ENCODE results near the gene RCSD1. TPM values are rescaled to one million over a fixed set of nuclear protein-coding genes. Genes with fewer than 3 reads are reported as not detected.
"Not testable (repeated sequence)": the region's sequence is repeated elsewhere in the genome, so short reads cannot be mapped to it uniquely, and the experiment has no call there.

Gene RCSD1
- total RNA-seq, 1 donor: 64.1 TPM

DNA sequence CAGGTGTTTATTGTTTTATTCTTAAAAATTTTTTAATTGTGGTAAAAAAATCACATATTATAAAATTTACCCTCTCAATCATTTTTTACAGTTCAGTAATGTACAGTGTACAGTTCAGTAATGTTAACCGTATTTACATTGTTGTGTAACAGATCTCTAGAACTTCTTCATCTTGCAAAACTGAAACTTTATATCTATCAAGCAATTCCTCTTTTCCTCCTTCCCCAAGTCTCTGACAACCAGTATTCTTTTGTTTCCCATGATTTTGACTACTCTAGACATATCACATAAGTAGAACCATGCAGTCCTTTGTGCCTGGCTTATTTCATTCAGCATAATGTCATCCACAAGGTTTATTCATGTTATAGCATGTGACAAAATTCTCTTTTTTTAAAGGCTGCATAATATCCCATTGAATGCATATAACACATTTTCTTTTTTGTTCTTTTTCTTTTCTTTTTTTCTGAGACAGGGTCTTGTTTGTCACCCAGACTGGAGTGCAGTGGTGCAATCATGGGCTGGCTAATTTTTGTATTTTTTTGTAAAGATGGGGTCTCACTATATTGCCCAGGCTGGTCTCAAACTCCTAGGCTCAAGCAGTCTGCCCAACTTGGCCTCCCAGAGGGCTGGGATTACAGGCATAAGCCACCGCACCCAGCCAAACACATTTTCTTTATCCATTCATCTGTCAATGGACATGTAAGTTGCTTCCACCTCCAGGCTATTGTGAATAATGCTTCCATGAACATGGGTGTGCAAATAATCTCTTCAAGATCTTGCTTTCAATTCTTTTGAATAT is 17.2 kb upstream of the RCSD1 start:
- Histone ChIP-seq H3K27me3 (ENCODE audit: insufficient read depth, low read length) (no peaks in the 10 kb centered on the region), H3K9me3 (ENCODE audit: low read depth, low read length) (no peaks in the 10 kb centered on the region), H3K4me1 (ENCODE audit: insufficient read depth, low read length) (peaks cover 60% of the 10 kb centered on the region), H3K4me3 (ENCODE audit: low read length) (no peak overlapping the region)

DNA sequence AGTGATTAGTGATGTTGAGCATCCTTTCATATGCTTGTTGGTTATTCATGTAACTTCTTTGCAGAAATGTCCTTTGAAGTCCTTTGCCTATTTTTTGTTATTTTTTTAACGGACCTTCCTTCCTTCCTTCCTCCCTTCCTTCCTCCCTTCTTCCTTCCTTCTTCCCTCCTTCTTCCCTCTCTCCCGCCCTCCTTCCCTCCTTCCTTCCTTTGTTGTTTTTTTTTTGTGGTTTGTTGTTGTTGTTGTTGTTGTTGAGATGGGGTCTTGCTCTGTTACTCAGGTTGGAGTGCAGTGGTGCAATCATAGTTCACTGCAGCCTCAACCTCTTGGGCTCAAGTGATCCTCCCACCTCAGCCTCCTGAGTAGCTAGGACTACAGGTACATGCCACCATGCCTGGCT is 16.0 kb upstream of the RCSD1 start:
- not testable (repeated sequence) for H3K4me3 ChIP-seq (ENCODE audit: low read length); H3K27me3 ChIP-seq (ENCODE audit: insufficient read depth, low read length); H3K9me3 ChIP-seq (ENCODE audit: low read depth, low read length)
- H3K4me1 ChIP-seq (ENCODE audit: insufficient read depth, low read length): peaks cover 72% of the 10 kb centered on the region

- Histone ChIP-seq H3K4me3 (ENCODE audit: low read length) (no peak overlapping the region), H3K27me3 (ENCODE audit: insufficient read depth, low read length) (no peaks in the 10 kb centered on the region), H3K9me3 (ENCODE audit: low read depth, low read length) (no peaks in the 10 kb centered on the region), H3K4me1 (ENCODE audit: insufficient read depth, low read length) (peaks cover 72% of the 10 kb centered on the region)
Measured at GRCh38 chr1:167614851-167615250, 15.2 kb upstream of the RCSD1 start.

DNA sequence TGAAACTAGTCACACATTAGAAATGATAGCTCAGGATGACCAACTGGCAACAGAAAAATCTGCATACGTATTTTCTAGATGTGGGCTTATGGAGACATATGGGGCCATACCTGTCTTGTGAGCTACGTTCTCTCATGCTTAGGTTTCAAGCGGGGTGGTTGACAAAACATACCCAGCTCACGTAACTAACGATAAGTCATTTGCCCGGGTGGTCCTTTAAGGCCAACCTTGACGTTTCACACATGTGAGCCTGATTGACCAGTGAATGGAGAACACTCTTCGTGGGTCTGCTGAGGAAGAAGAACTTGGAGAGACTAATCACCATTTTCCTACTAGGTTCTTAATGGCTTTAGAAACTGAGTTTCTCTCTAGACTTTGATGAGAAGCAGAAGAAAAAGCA is 13.5 kb upstream of the RCSD1 start:
- no peaks in the 10 kb centered on the region for H3K9me3 ChIP-seq (ENCODE audit: low read depth, low read length)
- peaks cover 85% of the 10 kb centered on the region for H3K4me1 ChIP-seq (ENCODE audit: insufficient read depth, low read length)
- no peak overlapping the region for H3K4me3 ChIP-seq (ENCODE audit: low read length)
- no peaks in the 10 kb centered on the region for H3K27me3 ChIP-seq (ENCODE audit: insufficient read depth, low read length)

DNA sequence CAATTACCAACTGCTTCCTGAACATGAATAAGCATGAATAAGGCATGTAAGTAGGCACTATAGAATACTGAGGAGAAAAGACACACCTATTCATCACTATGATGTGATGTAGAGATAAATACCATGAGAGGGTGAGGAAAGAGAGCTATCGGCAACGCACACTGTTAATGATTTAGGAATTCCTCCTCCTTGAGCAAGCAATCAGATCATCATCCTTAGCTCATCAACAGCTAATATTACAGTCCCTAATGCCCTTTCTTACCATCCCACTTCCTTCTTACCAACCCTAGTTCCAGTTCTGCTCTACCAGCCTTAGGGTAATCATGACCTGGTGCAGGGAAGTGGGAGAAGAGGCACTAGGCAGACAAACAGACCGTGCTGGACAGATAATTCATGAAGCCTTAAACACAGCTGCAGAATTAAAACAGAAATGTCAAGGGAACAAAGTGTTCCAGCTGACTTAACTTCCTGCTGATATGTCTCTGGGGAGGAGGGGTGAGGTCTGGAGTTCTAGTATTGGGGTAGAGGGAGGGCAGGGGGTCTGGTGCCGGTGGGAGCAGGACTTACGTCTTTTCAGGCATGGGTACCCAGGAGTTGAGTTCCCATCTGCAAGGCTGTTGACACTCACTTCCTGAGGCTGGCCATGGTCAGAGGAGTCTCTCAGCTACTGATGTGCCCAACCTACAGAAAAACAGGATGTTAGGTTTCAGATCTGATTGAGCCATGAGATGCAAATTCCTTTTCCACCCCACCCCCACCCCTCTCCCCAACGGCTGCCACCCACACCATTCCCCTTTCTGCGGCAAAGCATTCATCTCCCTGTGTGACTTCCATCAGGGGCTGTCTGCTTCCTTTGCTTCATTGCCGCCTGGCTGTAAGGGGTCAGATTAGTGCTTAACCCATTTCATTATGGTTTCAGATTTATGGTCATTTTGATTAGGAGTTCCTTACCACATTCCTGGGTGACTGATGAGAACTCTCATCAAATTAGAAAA is 12.6 kb upstream of the RCSD1 start:
- Histone ChIP-seq H3K9me3 (ENCODE audit: low read depth, low read length) (no peaks in the 10 kb centered on the region), H3K4me1 (ENCODE audit: insufficient read depth, low read length) (peaks cover 86% of the 10 kb centered on the region), H3K27me3 (ENCODE audit: insufficient read depth, low read length) (no peaks in the 10 kb centered on the region), H3K4me3 (ENCODE audit: low read length) (peak overlapping the region; percentile 11)

- Histone ChIP-seq H3K4me1 (ENCODE audit: insufficient read depth, low read length) (peaks cover 83% of the 10 kb centered on the region), H3K4me3 (ENCODE audit: low read length) (no peak overlapping the region), H3K9me3 (ENCODE audit: low read depth, low read length) (no peaks in the 10 kb centered on the region), H3K27me3 (ENCODE audit: insufficient read depth, low read length) (no peaks in the 10 kb centered on the region)
Measured at GRCh38 chr1:167618366-167618765, 11.7 kb upstream of the RCSD1 start.

DNA sequence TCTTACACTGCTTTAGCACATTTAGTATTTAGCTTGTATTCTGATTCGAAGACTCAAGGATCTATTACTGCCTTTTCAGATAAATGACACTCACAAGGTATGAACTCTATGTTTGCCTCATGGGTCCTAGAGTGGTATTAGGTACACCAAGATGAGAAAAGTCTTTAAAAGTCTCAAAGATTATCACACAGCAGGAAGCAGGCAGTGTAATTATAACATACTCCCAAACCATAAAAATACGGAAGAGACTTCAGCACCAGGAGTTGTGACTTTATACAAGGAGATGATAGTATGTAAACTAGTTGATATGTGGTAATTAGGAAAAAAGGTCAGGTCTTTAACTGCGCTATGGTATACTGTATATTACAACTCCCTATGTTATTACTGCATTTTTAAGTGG is 11.2 kb upstream of the RCSD1 start:
- H3K4me3 ChIP-seq (ENCODE audit: low read length): no peak overlapping the region
- H3K27me3 ChIP-seq (ENCODE audit: insufficient read depth, low read length): no peaks in the 10 kb centered on the region
- H3K4me1 ChIP-seq (ENCODE audit: insufficient read depth, low read length): peaks cover 80% of the 10 kb centered on the region
- H3K9me3 ChIP-seq (ENCODE audit: low read depth, low read length): no peaks in the 10 kb centered on the region

DNA sequence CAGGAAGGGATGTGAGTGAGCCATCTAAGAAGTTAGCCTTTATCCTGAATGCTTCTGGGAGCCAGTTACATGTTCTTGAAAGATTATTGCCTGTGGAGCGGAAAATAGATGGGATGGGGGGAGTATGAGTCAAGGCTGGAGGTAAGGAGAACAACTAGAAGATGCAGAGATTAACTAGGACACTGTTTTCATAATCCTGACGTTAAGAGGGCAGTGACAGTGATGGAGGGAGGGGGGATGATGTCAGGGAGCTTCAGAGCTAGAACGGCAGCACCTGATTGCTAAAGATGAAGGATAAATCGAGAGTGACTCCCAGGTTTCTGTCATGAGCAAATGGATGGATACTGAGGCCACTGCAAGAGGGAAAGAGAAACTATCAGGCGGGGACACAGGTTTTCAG is 10.0 kb upstream of the RCSD1 start:
- Histone ChIP-seq H3K4me3 (ENCODE audit: low read length) (no peak overlapping the region), H3K27me3 (ENCODE audit: insufficient read depth, low read length) (no peaks in the 10 kb centered on the region), H3K4me1 (ENCODE audit: insufficient read depth, low read length) (peaks cover 78% of the 10 kb centered on the region), H3K9me3 (ENCODE audit: low read depth, low read length) (no peaks in the 10 kb centered on the region)

DNA sequence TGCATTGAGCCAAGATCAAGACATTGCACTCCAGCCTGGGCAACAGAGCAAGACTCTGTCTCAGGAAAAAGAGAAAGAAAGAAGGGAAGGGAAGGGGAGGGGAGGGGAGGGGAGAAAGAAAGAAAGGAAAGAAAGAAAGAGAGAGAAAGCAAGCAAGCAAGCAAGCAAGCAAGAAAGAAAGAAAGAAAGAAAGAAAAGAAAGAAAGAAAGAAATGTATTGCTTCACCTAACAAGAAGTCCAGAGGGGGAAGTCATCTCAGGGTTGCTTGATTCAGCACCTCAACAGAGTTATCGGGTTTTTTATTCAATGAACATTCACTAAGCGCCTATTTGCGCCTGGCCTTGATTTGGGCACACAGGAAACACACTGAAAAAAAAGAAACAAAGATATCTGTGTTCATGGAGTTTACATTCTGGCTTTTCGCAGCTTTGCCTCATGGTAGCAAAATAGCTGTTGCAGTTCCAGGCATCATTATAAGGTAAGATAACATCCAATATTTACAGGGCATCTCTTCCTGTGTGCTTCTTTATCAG is 8.2 kb upstream of the RCSD1 start:
- no peaks in the 10 kb centered on the region for H3K27me3 ChIP-seq (ENCODE audit: insufficient read depth, low read length)
- H3K9me3 ChIP-seq (ENCODE audit: low read depth, low read length): no peaks in the 10 kb centered on the region
- H3K4me3 ChIP-seq (ENCODE audit: low read length): no peak overlapping the region
- peaks cover 76% of the 10 kb centered on the region for H3K4me1 ChIP-seq (ENCODE audit: insufficient read depth, low read length)

- Histone ChIP-seq H3K27me3 (ENCODE audit: insufficient read depth, low read length) (no peaks in the 10 kb centered on the region), H3K4me1 (ENCODE audit: insufficient read depth, low read length) (peaks cover 76% of the 10 kb centered on the region), H3K9me3 (ENCODE audit: low read depth, low read length) (no peaks in the 10 kb centered on the region), H3K4me3 (ENCODE audit: low read length) (no peak overlapping the region)
Measured at GRCh38 chr1:167623951-167624350, 6.1 kb upstream of the RCSD1 start.

DNA sequence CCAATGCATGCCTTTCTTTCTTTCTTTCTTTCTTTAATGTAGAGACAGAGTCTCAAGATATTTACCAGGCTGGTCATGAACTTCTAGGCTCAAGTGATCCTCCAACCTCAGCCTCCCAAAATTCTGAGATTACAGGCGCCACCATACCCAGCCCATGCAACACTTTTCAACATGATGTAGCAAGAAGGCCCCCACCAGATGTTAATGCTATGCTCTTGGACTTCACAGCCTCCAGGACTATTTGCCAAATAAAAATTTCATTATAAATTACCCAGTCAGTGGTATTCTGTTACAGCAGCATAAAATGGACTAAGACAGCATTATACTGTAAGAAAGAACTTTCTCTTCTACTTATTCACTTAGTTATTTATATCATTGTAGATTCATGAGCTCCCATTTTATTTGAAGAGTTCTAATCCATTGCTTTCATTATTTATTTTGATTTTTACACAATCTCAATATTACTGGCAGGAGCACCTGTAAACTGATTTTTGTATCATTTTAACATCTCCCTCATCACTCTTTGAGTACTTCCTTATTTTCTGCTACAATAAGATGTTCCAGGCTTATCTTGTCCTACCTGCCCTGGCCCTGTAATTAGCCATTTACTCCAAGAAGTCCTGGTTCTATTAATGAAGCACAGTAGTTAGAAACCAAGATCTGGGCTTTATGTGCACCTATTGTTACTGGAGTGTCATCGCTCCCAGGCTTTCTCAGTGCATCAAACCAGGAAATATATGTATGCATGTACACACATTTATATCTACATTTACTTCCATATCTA is 4.8 kb upstream of the RCSD1 start:
- H3K4me3 ChIP-seq (ENCODE audit: low read length): no peak overlapping the region
- peaks cover 73% of the 10 kb centered on the region for H3K4me1 ChIP-seq (ENCODE audit: insufficient read depth, low read length)
- no peaks in the 10 kb centered on the region for H3K27me3 ChIP-seq (ENCODE audit: insufficient read depth, low read length)
- no peaks in the 10 kb centered on the region for H3K9me3 ChIP-seq (ENCODE audit: low read depth, low read length)

GRCh38 chr1:167627615-167627864 is 2.5 kb upstream of the RCSD1 start:
- peaks cover 69% of the 10 kb centered on the region for H3K4me1 ChIP-seq (ENCODE audit: insufficient read depth, low read length)
- no peaks in the 10 kb centered on the region for H3K9me3 ChIP-seq (ENCODE audit: low read depth, low read length)
- H3K4me3 ChIP-seq (ENCODE audit: low read length): no peak overlapping the region
- H3K27me3 ChIP-seq (ENCODE audit: insufficient read depth, low read length): no peaks in the 10 kb centered on the region

DNA sequence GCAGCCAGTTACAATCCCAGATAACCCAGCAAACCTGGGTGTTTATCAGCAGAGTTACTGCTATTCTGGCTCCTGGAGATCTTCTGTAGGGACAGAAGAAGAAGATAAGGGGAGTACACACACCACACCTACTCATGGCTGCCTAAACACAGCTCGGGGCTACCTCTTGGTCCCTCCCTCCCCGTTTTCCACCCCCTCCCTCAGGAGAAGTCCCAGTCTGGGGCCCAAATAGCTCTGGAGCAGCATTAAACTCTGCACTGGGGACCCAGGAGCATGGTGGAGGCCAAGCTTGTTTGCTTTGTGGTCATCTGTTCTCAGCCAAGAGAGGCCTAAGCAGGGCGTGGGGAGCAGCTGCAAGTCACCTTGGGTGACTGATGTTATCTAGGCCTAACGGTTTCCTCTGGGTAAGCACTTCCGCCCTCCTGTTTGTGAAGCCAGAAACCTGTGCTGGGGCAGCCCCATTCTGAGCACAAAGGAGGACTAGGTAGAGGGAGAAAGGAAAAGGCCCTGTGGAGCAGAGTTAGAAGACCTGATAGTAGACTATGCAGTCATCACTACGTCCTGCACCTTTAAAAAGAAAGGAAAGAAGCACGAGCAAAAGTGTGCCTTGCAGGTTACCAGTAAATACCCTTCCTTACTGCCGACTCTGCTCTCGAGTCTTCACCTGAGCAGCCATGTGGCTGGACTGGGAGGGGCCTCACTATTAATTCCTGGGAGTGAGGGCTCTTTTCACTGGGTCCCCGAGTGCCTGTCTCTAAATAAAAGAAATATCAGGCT is 2.0 kb upstream of the RCSD1 start:
- no peaks in the 10 kb centered on the region for H3K27me3 ChIP-seq (ENCODE audit: insufficient read depth, low read length)
- no peaks in the 10 kb centered on the region for H3K9me3 ChIP-seq (ENCODE audit: low read depth, low read length)
- H3K4me3 ChIP-seq (ENCODE audit: low read length): no peak overlapping the region
- peaks cover 70% of the 10 kb centered on the region for H3K4me1 ChIP-seq (ENCODE audit: insufficient read depth, low read length)

GRCh38 chr1:167628741-167629515 is 1.1 kb upstream of the RCSD1 start:
- peaks cover 79% of the 10 kb centered on the region for H3K4me1 ChIP-seq (ENCODE audit: insufficient read depth, low read length)
- no peaks in the 10 kb centered on the region for H3K27me3 ChIP-seq (ENCODE audit: insufficient read depth, low read length)
- H3K4me3 ChIP-seq (ENCODE audit: low read length): peak overlapping the region; percentile 94
- no peaks in the 10 kb centered on the region for H3K9me3 ChIP-seq (ENCODE audit: low read depth, low read length)
